ENCODE data around the gene UQCRC1. TPM values are rescaled to one million over a fixed set of nuclear protein-coding genes. Genes with fewer than 3 reads are reported as not detected.

The UQCRC1 gene
- total RNA-seq, 1 experiment from 2014 or later = 323 TPM

DNA sequence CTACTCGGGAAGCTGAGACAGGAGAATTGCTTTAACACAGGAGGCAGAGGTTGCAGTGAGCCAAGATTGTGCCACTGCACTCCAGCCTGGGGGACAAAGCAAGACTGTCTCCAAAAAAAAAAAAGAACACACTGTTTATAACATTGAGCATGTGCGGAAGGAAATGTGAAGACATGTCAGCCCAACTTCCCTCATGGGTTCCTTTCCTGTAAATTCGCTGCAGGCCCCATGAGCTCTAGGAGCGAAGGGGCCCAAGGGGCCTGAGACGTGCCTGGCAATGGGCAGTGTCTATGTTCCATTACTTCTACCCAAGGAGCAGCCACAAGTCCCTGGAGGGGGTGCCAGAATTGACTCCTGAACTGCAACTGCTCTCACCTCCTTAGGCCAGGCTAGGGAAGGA, 56.1 kb downstream of the UQCRC1 start:
- H3K27ac Mint-ChIP-seq = no peak overlapping the region
- no peaks in the 10 kb centered on the region for H3K27me3 Mint-ChIP-seq (ENCODE audit: low read depth)
- H3K4me1 Mint-ChIP-seq = peaks cover 42% of the 10 kb centered on the region
- TF ChIP-seq, protein P1, sequence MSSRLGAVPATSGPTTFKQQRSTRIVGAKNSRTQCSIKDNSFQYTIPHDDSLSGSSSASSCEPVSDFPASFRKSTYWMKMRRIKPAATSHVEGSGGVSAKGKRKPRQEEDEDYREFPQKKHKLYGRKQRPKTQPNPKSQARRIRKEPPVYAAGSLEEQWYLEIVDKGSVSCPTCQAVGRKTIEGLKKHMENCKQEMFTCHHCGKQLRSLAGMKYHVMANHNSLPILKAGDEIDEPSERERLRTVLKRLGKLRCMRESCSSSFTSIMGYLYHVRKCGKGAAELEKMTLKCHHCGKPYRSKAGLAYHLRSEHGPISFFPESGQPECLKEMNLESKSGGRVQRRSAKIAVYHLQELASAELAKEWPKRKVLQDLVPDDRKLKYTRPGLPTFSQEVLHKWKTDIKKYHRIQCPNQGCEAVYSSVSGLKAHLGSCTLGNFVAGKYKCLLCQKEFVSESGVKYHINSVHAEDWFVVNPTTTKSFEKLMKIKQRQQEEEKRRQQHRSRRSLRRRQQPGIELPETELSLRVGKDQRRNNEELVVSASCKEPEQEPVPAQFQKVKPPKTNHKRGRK (CRISPR knock-in tag; IDR thresholded peaks at IDR 0.05; ENCODE audit: borderline replicate concordance) = no peak
- TF ChIP-seq HMGA2 (CRISPR knock-in tag; IDR thresholded peaks at IDR 0.05) (no peak), NFYB (CRISPR knock-in tag; conservative IDR thresholded peaks at IDR 0.05; ENCODE audit: low read depth) (no peak), SOX15 (CRISPR knock-in tag; IDR thresholded peaks at IDR 0.05) (no peak), TCF7 (CRISPR knock-in tag; IDR thresholded peaks at IDR 0.05; ENCODE audit: low read depth) (no peak), TEAD1 (CRISPR knock-in tag; IDR thresholded peaks at IDR 0.05) (no peak)
- TF ChIP-seq, protein P2, sequence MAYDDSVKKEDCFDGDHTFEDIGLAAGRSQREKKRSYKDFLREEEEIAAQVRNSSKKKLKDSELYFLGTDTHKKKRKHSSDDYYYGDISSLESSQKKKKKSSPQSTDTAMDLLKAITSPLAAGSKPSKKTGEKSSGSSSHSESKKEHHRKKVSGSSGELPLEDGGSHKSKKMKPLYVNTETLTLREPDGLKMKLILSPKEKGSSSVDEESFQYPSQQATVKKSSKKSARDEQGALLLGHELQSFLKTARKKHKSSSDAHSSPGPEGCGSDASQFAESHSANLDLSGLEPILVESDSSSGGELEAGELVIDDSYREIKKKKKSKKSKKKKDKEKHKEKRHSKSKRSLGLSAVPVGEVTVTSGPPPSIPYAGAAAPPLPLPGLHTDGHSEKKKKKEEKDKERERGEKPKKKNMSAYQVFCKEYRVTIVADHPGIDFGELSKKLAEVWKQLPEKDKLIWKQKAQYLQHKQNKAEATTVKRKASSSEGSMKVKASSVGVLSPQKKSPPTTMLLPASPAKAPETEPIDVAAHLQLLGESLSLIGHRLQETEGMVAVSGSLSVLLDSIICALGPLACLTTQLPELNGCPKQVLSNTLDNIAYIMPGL (CRISPR knock-in tag; IDR thresholded peaks at IDR 0.05) = no peak
- TF ChIP-seq, protein P3, sequence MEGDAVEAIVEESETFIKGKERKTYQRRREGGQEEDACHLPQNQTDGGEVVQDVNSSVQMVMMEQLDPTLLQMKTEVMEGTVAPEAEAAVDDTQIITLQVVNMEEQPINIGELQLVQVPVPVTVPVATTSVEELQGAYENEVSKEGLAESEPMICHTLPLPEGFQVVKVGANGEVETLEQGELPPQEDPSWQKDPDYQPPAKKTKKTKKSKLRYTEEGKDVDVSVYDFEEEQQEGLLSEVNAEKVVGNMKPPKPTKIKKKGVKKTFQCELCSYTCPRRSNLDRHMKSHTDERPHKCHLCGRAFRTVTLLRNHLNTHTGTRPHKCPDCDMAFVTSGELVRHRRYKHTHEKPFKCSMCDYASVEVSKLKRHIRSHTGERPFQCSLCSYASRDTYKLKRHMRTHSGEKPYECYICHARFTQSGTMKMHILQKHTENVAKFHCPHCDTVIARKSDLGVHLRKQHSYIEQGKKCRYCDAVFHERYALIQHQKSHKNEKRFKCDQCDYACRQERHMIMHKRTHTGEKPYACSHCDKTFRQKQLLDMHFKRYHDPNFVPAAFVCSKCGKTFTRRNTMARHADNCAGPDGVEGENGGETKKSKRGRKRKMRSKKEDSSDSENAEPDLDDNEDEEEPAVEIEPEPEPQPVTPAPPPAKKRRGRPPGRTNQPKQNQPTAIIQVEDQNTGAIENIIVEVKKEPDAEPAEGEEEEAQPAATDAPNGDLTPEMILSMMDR (IDR thresholded peaks at IDR 0.05) = no peak
- TF ChIP-seq, protein P4, sequence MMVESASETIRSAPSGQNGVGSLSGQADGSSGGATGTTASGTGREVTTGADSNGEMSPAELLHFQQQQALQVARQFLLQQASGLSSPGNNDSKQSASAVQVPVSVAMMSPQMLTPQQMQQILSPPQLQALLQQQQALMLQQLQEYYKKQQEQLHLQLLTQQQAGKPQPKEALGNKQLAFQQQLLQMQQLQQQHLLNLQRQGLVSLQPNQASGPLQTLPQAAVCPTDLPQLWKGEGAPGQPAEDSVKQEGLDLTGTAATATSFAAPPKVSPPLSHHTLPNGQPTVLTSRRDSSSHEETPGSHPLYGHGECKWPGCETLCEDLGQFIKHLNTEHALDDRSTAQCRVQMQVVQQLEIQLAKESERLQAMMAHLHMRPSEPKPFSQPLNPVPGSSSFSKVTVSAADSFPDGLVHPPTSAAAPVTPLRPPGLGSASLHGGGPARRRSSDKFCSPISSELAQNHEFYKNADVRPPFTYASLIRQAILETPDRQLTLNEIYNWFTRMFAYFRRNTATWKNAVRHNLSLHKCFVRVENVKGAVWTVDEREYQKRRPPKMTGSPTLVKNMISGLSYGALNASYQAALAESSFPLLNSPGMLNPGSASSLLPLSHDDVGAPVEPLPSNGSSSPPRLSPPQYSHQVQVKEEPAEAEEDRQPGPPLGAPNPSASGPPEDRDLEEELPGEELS (CRISPR knock-in tag; IDR thresholded peaks at IDR 0.05) = no peak
- TF ChIP-seq, protein P5, sequence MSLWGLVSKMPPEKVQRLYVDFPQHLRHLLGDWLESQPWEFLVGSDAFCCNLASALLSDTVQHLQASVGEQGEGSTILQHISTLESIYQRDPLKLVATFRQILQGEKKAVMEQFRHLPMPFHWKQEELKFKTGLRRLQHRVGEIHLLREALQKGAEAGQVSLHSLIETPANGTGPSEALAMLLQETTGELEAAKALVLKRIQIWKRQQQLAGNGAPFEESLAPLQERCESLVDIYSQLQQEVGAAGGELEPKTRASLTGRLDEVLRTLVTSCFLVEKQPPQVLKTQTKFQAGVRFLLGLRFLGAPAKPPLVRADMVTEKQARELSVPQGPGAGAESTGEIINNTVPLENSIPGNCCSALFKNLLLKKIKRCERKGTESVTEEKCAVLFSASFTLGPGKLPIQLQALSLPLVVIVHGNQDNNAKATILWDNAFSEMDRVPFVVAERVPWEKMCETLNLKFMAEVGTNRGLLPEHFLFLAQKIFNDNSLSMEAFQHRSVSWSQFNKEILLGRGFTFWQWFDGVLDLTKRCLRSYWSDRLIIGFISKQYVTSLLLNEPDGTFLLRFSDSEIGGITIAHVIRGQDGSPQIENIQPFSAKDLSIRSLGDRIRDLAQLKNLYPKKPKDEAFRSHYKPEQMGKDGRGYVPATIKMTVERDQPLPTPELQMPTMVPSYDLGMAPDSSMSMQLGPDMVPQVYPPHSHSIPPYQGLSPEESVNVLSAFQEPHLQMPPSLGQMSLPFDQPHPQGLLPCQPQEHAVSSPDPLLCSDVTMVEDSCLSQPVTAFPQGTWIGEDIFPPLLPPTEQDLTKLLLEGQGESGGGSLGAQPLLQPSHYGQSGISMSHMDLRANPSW (CRISPR knock-in tag; conservative IDR thresholded peaks at IDR 0.05; ENCODE audit: low read depth) = no peak
- no peak for ATAC-seq
- ChIA-PET POLR2A (interaction anchor here (0.7 kb wide), 1 partner anchor 79 kb away, joined by 3 read pairs; no protein-coding TSS in a partner anchor), CTCF (interaction anchor here (1.3 to 7.2 kb wide), 4 partner anchors 56 to 118 kb away, joined by 3 to 84 read pairs (median 12); partner anchors contain the start of genes SLC26A6 and UQCRC1)
- no peaks in the 10 kb centered on the region for H3K9me3 Mint-ChIP-seq
- no peak for DNase-seq (ENCODE audit: low spot score)
- H3K36me3 Mint-ChIP-seq = peaks cover 38% of the 10 kb centered on the region
- no peak overlapping the region for H3K4me3 Mint-ChIP-seq

DNA sequence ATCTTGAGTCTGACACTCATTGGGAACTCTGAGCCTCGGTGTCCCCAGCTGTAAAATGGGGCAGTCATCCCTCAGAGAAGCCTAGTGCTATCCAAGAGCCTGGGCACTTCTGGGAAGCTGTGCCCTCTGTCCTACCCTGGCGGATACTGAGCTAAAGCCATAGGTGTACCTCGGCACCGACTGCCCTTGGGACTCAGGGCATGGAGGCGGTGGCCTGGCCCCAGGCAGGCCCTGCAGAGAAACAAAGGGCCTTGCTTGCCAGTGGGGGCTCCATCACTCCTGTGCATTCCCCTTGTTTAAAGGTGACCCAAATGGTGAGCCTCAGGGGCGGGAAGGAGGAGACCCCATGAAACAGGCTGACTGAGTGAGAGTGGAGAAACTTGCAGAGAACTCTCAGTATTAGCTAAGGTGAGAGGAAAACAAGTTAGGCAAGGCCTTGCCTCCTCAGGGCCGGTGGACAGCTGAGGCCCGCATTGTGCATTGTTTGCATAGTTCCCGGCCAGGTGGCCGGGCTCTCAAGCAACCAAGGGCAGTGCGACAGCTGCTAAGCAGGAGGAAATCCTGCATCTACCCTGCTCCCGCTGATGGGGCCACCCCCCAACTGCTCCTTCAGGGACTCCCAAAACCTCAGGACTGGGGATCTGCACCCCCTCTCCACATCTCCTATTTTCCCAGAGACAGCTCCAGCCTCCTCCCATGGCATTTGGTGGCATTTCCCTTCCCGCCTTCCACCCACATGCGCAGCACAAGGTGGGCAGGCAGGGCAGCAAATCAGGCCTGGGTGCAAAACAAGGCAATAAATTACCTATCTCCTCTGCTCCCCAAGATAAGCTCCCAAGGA, 57.1 kb downstream of the UQCRC1 start:
- ChIA-PET CTCF (interaction anchor here (0.9 to 7.2 kb wide), 6 partner anchors 57 to 120 kb away, joined by 3 to 84 read pairs (median 6); partner anchors contain the start of genes ATRIP and UQCRC1), POLR2A (no interaction called here)
- Mint-ChIP-seq H3K27ac (peak overlapping the region; percentile 65; the same call in 1 of the 2 replicates), H3K4me3 (no peak overlapping the region), H3K4me1 (peaks cover 37% of the 10 kb centered on the region), H3K27me3 (ENCODE audit: low read depth) (no peaks in the 10 kb centered on the region), H3K36me3 (peaks cover 45% of the 10 kb centered on the region), H3K9me3 (no peaks in the 10 kb centered on the region)
- ATAC-seq (no peak), DNase-seq (ENCODE audit: low spot score) (no peak)
- TF ChIP-seq OVOL2 (CRISPR knock-in tag; IDR thresholded peaks at IDR 0.05; ENCODE audit: borderline replicate concordance) (no peak), GABPB1 (CRISPR knock-in tag; IDR thresholded peaks at IDR 0.05) (no peak), ZNF219 (CRISPR knock-in tag; IDR thresholded peaks at IDR 0.05; ENCODE audit: borderline replicate concordance) (no peak), ATF1 (CRISPR knock-in tag; IDR thresholded peaks at IDR 0.05) (no peak), TEAD1 (CRISPR knock-in tag; IDR thresholded peaks at IDR 0.05) (no peak), ZBTB21 (CRISPR knock-in tag; IDR thresholded peaks at IDR 0.05; ENCODE audit: borderline replicate concordance) (no peak)
- TF ChIP-seq, protein P6, sequence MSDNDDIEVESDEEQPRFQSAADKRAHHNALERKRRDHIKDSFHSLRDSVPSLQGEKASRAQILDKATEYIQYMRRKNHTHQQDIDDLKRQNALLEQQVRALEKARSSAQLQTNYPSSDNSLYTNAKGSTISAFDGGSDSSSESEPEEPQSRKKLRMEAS (CRISPR knock-in tag; IDR thresholded peaks at IDR 0.05) = no peak
- TF ChIP-seq, protein P7, sequence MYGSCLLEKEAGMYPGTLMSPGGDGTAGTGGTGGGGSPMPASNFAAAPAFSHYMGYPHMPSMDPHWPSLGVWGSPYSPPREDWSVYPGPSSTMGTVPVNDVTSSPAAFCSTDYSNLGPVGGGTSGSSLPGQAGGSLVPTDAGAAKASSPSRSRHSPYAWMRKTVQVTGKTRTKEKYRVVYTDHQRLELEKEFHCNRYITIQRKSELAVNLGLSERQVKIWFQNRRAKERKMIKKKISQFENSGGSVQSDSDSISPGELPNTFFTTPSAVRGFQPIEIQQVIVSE (CRISPR knock-in tag; IDR thresholded peaks at IDR 0.05; ENCODE audit: borderline replicate concordance) = no peak
- TF ChIP-seq, protein P8, sequence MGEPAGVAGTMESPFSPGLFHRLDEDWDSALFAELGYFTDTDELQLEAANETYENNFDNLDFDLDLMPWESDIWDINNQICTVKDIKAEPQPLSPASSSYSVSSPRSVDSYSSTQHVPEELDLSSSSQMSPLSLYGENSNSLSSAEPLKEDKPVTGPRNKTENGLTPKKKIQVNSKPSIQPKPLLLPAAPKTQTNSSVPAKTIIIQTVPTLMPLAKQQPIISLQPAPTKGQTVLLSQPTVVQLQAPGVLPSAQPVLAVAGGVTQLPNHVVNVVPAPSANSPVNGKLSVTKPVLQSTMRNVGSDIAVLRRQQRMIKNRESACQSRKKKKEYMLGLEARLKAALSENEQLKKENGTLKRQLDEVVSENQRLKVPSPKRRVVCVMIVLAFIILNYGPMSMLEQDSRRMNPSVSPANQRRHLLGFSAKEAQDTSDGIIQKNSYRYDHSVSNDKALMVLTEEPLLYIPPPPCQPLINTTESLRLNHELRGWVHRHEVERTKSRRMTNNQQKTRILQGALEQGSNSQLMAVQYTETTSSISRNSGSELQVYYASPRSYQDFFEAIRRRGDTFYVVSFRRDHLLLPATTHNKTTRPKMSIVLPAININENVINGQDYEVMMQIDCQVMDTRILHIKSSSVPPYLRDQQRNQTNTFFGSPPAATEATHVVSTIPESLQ (CRISPR knock-in tag; IDR thresholded peaks at IDR 0.05) = no peak

Data from WTC11 (cell line).